Mucosa of descending colon (tissue), 3 donors: ENCODE measurements around the gene MAP4K5. TPM values are rescaled to one million over a fixed set of nuclear protein-coding genes. Genes with fewer than 3 reads are reported as not detected.

ENCODE experiments used
- ATAC-seq: fragments of 200-7000 bp; cut with Tn5 transposase; one replicate; pipeline ENCODE4 v1.9.1; 2020; ENCODE audit warnings: mild to moderate bottlenecking, moderate library complexity
- DNase-seq, 3 donors: peaks; one replicate each; pipeline ENCODE4 v3.0.0-alpha.2; 2020
- H3K36me3 ChIP-seq: fragments of 200-600 bp; one replicate; pipeline ENCODE4 v1.8.0; 2021; ENCODE audit warnings: low read depth, mild to moderate bottlenecking
- H3K4me1 ChIP-seq: fragments of 200-600 bp; one replicate; pipeline ENCODE4 v1.8.0; 2021; ENCODE audit warnings: low read depth, mild to moderate bottlenecking
- H3K4me3 ChIP-seq: fragments of 200-600 bp; one replicate; pipeline ENCODE4 v1.8.0; 2021; ENCODE audit warnings: mild to moderate bottlenecking
- H3K9me3 ChIP-seq: fragments of 200-600 bp; one replicate; pipeline ENCODE4 v1.8.0; 2021; ENCODE audit warnings: mild to moderate bottlenecking
- intact Hi-C, 2 donors: fragments of 100-400 bp; cut with DNase I in 1 of 2; cut with micrococcal nuclease in 1 of 2; formaldehyde crosslinking; loops; one replicate each; pipeline versions ENCODE4 v1.11.0 to v1.11.1; 2022; cut with DNase I, micrococcal nuclease
- total RNA-seq, 3 donors: library from RNA; stranded (reverse); fragmentation: NEBNext Ultra II Directional in 2 of 3; extraction: Animal tissue kit (Norgen Biotek cat#: 25700) in 2 of 3; gene quantifications; one replicate each; pipeline versions ENCODE4 v1.2.1 to v1.2.4, GENCODE V29; 2021 to 2023
- TF ChIP-seq, protein P1 (sequence below): fragments of 200-600 bp; IDR thresholded peaks from one replicate; pipeline ENCODE4 v1.8.0; 2022; ENCODE audit warnings: antibody characterized with exemption, mild to moderate bottlenecking
- donor health status: DM: no; HTN: no; CAD: no; lungs with moderate emphysema.
- donor health status: DM: no; HTN: no; CAD: no.
- donor health status: DM: no; HTN: yes; CAD: no.

The MAP4K5 gene
- total RNA-seq, 3 donors from 2014 or later: 42.2 to 65.8 (median 45.3) TPM

DNA sequence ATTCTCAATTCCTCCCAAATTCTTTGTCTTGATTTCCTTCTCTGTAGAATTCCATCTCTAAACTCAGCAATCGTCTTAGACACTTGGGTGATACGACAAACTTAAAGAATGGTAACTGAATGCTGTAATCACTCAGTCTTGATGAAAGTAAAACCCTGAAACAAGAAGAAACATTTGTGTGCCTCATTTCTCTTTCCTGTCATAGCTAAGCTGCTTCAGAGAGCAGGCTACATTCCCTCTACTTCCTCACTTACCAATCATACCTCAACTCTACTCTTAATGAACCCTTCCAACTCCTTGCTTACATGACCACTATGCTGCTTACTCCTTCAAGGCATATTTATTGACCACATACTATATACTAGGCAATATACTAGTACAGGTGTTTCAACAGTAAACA, 8.3 kb downstream of the MAP4K5 start:
- DNase-seq (no peak), ATAC-seq (peak; percentile 18)
- intact Hi-C loops: no loop called here
- H3K4me1 ChIP-seq: peaks cover 13% of the 10 kb centered on the region
- no peaks in the 10 kb centered on the region for H3K9me3 ChIP-seq
- H3K36me3 ChIP-seq: no peaks in the 10 kb centered on the region
- H3K4me3 ChIP-seq: no peak overlapping the region
- TF ChIP-seq, protein P1, sequence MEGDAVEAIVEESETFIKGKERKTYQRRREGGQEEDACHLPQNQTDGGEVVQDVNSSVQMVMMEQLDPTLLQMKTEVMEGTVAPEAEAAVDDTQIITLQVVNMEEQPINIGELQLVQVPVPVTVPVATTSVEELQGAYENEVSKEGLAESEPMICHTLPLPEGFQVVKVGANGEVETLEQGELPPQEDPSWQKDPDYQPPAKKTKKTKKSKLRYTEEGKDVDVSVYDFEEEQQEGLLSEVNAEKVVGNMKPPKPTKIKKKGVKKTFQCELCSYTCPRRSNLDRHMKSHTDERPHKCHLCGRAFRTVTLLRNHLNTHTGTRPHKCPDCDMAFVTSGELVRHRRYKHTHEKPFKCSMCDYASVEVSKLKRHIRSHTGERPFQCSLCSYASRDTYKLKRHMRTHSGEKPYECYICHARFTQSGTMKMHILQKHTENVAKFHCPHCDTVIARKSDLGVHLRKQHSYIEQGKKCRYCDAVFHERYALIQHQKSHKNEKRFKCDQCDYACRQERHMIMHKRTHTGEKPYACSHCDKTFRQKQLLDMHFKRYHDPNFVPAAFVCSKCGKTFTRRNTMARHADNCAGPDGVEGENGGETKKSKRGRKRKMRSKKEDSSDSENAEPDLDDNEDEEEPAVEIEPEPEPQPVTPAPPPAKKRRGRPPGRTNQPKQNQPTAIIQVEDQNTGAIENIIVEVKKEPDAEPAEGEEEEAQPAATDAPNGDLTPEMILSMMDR: no peak

DNA sequence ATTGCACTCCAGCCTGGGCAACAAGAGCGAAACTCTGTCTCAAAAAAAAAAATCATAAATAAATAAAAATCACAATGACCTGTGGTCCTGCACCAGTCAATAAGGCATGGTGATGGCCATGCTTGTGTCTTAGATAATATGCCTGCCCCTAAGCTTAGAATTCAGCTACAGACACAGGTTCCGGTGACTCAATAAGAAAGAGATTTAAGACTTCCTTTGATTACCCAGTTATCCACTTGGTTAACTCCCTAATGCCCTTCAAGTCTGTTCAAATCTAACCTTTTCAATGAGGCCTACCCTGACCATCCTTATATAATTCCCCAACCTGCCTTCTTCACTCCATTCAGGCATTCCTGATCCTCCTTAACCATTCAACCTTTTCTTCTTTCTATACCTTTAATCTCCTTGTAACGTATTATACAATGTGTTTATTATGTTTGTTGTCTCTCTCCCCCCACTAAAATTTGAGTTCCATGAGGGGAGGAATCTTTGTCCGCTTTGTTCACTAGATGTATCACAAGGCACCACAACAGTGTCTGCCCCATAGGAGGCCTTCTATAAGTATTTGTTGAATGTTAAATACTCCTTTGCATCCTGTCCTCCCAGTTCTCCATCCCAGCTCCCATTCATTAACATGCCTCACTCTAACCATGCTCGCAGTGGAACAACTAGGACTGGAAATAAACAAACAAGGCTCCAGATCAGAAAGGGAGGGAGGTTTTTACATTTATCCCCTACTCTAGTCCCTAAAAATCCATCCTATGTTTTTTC, 8.9 kb downstream of the MAP4K5 start:
- TF ChIP-seq, protein P1: no peak
- intact Hi-C loops: no loop called here
- Histone ChIP-seq H3K4me3 (no peak overlapping the region), H3K9me3 (no peaks in the 10 kb centered on the region), H3K4me1 (peaks cover 13% of the 10 kb centered on the region), H3K36me3 (no peaks in the 10 kb centered on the region)
- no peak for DNase-seq
- no peak for ATAC-seq

DNA sequence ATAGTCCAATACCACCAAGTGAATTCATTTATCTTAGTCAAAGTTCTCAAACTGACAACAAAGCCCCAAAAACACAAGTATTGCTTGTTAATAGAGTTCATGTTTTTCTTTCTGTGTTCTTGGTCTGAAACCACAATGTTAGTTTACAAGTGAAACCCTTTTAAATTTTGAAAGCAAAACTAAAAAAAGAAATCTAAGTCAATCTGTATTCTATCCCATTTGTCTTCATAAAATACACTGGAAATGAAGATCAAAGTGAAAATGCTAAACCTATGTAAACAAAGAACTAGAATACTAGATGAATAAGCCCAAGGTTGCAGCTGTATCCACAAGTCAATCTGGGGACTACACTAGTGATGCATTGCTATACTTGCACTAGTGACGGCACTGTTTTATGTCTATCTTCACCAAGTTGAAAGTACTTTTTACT, 10.4 kb downstream of the MAP4K5 start:
- H3K36me3 ChIP-seq: no peaks in the 10 kb centered on the region
- H3K4me1 ChIP-seq: peaks cover 13% of the 10 kb centered on the region
- ATAC-seq (peak; percentile 62), DNase-seq (no peak)
- TF ChIP-seq, protein P1: no peak
- H3K9me3 ChIP-seq: no peaks in the 10 kb centered on the region
- H3K4me3 ChIP-seq: no peak overlapping the region
- intact Hi-C loops: no loop called here

DNA sequence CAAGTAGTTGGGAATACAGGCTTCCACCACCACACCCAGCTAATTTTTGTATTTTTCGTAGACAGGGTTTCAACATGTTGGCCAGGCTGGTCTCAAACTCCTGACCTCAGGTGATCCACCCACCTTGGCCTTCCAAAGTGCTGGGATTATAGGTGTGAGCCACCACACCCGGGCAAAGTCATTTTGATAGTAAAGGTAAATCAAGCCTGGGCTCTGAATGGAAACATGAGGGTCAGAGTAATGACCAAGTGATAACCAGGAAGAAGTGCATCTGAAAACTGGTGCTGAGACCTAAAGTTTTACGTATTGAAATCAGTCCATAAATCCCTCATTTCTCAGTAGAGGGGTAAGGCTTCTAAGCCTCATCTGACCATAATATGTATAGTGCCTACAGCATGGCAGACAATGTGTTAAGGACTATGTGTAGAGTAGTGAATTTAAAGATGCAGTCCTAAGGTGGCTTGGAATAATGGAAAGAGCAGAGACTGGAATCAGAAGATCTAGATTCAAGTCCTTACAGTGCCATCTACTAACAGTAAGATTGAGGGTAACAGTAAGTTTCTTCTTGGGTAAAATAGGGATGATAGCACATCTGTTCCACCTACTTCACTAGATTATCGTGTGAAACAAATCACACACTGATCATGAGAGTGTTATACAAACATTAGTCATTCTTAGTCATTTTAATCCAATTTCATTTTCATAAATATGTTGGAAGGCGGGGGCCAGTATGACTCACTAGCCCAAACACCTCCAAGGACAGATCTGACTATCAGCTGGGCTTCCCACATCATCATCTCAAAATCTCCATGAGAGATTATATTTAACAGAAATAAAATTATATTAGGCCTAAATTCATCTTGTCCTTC, 11.2 kb downstream of the MAP4K5 start:
- TF ChIP-seq, protein P1: no peak
- H3K36me3 ChIP-seq: no peaks in the 10 kb centered on the region
- ATAC-seq (peak; percentile 86), DNase-seq (no peak)
- H3K4me1 ChIP-seq: peaks cover 13% of the 10 kb centered on the region
- intact Hi-C loops: no loop called here
- no peak overlapping the region for H3K4me3 ChIP-seq
- H3K9me3 ChIP-seq: no peaks in the 10 kb centered on the region

DNA sequence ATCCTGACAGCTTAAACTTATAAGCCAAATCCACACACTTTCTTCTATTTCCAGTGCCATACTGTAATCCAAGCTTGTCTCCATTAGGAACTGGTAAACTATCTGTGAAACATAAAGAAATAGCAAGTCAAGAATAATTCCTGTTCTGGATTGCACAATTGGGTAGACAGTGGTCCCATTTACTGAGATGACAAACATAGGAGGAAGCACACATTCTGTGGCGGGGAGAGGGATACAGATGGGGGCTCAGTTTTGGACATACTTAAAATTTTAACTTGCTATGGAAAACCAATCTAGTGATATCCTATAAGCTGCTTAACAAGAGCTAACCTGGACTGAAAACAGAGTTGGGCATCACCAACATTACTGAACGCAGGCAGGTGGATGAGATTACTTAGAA, 16.3 kb downstream of the MAP4K5 start:
- intact Hi-C loops: no loop called here
- ATAC-seq (no peak), DNase-seq (no peak)
- Histone ChIP-seq H3K4me3 (no peak overlapping the region), H3K4me1 (peaks cover 2% of the 10 kb centered on the region), H3K36me3 (no peaks in the 10 kb centered on the region), H3K9me3 (no peaks in the 10 kb centered on the region)
- TF ChIP-seq, protein P1: no peak
